NK-92 (cell line): ENCODE data around the gene IQCE.

Experiments
- DNase-seq: peaks from one replicate; lab custom pipeline; 2025; ENCODE audit not compliant: unreplicated experiment; lab: John Stamatoyannopoulos, UW

Gene IQCE

DNA sequence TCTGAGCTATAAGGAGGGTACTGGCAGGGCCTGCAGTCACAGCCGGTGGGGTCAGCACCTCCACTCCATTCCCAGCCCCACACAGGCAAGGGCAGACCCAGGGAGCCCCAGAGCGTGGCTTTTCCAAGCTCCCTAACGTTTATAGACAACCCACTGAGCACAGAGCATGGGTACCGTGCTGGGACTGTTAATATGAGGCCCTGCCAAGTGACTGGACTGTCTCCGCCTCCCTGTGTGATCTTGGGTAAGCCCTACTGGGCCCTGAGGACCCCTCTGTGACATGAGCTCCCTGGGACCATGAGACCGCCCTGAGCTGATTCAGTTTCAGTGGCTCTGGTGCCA is 85.4 kb downstream of the IQCE start:
- DNase-seq, result no peak

DNA sequence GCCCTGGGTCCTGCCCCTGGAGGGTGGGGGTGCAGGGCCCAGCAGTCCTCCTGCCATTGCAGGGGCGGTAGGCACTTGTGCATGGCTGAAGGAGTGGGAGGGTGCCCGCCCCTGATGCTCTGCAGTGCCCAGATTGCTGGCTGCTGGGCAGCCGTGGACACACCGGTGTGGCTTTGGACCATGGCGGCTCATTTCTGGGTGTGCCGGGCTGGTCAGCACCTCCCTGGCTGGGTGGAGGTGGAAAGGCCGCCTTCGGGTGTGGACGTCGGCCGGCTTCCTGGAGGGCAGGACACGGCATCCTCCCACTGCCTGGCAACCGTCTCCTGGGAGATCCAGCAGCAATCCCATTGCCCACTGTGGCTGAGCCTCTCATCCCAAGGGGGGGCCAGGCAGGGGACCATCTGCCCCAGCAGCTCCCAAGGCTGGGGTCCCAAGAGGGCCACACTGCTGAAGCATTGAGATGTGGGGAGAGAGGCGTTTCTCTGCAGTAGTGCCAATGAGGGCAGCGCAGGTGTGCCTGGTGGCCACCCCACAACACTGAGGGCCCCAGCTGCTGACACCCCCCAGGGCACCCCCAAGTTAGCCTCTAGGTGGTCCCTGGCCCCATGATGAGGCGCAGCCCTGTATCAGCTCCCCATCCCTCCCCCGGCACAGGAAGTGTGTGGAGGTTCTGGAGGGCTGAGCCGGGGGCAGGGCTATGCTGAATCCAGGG is 85.9 kb downstream of the IQCE start:
- DNase-seq, result no peak

DNA sequence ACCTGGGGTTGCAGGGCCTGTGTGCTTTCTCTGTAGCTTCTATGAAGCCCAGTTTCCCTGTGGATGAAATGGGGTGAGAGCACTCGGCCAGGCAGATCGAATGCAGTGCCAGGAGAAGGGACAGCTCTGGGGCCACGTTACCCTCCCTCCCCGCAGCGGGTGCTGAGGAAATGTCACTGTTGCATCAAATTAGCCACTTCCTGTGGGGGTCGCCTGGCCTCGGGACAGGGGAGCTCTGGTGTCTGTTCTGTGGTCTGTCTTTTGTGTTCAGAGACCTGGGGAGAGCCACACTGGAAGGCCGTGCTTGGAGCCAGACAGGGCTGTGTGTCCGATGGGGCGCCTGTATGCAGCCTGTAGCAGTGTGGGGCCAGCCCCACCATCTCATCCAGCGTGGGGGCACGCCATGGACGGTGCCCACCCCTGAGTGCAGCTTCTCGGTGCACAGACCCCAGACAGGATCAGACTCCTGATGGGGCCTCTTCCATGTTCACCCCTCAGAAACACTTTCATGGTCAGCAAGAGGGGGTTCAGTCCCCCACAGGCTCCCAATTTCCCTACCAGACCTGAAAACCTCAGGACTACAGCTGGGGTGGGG is 86.6 kb downstream of the IQCE start:
- no peak for DNase-seq

DNA sequence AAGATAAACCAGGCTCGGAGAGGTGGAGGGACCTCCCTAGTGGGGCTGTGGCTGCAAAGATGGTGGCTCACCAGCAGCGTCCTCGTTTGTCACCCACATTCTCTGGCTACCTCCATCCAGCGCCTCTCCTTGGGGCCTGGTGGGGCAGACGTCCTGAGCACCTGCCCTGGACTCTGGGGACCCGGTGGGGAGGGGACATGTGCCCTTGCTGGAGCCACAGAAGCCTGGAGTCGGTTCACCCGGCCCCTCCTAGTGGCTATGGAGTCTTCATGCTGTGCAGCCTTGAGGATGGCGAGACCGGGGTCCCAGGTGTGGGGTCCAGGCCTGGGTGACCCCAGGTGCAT is 87.5 kb downstream of the IQCE start:
- no peak for DNase-seq

DNA sequence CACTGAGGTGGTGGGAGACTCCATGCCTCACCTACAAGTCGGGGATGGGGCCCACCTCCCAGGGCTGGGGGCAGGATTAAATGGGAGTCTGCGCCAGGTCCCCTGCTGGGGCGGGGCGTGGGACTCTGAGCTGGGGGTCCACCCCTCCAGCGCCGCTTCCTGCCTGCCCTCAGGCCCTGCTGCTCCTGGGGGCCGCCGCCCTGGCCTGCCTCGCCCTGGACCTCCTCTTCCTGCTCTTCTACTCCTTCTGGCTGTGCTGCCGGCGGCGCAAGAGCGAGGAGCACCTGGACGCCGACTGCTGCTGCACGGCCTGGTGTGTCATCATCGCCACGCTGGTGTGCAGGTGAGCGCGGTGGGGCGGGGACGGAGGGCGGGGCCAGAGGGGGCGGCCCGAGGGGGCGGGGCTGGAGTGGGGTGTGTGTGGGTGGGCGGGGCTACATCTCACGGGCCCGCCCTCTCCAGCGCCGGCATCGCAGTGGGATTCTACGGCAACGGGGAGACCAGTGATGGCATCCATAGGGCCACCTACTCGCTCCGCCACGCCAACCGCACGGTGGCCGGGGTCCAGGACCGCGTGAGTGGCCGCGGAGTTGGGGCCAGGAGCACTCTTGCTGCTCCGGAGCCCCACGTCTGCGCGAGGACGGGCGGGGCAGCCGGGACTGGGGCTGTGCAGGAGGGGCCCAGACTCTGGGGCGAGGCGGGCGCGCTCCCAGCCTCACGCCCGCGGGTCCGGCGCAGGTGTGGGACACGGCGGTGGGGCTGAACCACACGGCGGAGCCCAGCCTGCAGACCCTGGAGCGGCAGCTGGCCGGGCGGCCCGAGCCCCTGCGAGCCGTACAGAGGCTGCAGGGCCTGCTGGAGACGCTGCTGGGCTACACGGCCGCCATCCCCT is 88.1 kb downstream of the IQCE start:
- no peak for DNase-seq

DNA sequence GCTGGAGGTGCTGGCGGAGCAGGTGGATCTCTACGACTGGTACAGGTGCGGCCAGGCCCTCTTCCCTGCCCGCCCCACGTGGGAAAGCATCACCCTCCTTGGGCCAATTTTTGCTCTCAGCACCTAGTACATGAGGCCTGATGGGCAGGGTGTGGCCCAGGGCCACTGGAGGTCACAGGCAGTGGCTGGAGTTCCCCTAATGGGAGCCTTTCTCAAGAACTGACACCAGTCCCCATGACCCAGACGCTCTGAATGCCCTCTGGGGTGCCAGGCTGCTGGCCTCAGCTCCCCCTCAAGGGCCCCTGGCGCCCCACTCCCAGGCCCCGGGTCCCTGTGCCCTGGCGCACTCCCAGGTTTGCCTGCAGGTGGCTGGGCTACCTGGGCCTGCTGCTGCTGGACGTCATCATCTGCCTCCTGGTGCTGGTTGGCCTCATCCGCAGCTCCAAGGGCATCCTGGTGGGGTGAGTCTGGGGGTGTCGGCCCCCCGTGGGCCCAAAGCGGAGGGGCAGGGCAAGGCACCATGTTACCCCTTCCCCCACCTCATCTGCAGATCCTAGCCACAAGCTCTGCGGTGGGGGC is 88.9 kb downstream of the IQCE start:
- no peak for DNase-seq

DNA sequence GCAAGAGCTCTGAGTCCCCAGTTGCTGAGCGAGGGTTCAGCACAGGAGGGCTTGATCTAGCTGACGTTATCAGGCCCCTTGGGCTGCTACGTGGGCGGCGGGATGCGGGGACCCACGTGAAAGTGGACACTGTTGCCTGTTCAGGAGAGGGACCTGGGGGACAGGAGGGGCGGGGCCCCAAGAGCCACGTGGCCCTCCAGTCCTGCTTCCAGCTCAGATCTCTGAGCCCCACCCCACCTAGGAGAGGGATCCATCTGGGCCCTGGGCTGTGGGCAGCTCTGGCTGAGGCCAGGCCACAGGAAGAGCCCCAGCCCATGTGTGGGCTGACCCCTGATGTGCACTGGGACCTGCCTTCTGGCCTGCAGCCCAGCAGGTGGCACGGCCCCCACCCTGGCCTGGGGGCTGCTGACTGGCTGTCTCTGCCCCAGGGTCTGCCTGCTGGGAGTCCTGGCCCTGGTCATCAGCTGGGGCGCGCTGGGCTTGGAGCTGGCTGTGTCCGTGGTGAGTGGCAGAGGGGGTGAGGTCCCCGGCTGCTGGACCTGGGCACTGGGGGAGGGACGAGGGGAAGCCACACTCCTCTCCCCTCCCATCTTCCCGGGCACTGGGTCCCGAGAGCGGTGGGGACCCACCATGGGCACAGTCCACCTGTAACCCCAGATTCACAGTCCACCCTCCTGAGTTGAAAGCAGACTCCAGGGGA is 90.5 kb downstream of the IQCE start:
- DNase-seq, result no peak

DNA sequence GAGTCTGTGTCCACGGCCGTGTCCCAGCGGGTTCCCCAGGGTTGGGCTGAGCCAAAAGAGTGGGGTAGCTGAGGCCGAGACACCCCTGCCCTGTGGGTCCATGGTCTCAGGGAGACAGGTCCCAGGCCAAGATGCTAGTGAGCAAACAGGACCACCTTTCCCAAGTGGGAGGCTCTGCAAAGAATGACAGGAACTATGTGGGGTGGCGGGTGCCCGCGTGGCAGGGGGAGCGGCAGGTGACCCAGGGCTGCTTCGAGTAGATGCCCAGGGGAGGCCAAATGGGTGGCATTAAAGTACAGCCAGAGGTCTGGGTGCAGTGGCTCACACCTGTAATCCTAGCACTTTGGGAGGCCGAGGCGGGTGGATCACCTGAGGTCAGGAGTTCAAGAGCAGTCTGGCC is 91.2 kb downstream of the IQCE start:
- DNase-seq, result no peak

DNA sequence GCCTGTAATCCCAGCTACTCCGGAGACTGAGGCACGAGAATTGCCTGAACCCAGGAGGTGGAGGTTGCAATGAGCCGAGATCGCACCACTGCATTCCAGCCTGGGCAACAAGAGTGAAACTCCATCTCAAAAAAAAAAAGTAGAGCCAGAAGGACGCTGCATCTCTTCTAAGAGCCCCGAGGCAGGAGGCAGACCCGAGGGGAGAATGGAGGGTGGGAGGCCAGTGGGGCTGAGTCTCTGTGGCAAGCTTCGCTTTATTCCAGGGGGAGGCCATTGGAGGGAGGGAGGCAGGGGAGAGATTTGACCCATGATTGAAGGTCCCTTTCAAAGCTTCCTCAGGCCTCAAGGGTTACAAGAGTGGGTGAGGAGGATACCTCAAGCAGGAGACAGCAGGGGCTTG is 91.7 kb downstream of the IQCE start:
- DNase-seq, result no peak

DNA sequence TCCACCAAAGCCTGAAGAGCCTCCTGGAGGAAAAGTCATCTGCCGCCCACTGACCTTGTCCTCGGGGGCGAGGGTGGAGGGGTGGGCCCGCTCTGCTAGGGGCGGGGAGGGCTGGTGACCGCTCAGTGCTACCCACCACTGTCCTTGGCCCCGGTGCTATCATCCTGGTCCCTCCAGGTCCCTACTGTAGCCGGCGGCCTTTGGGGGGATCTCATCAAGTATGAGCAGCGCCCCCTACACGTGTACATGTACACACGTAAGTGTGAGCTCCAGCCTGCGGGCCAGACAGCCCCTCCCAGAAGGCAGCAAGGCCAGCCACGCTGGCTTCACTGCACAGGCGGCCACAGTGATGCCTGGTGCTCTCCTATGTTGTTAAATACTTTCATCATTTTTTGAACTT is 92.6 kb downstream of the IQCE start:
- DNase-seq, result no peak

DNA sequence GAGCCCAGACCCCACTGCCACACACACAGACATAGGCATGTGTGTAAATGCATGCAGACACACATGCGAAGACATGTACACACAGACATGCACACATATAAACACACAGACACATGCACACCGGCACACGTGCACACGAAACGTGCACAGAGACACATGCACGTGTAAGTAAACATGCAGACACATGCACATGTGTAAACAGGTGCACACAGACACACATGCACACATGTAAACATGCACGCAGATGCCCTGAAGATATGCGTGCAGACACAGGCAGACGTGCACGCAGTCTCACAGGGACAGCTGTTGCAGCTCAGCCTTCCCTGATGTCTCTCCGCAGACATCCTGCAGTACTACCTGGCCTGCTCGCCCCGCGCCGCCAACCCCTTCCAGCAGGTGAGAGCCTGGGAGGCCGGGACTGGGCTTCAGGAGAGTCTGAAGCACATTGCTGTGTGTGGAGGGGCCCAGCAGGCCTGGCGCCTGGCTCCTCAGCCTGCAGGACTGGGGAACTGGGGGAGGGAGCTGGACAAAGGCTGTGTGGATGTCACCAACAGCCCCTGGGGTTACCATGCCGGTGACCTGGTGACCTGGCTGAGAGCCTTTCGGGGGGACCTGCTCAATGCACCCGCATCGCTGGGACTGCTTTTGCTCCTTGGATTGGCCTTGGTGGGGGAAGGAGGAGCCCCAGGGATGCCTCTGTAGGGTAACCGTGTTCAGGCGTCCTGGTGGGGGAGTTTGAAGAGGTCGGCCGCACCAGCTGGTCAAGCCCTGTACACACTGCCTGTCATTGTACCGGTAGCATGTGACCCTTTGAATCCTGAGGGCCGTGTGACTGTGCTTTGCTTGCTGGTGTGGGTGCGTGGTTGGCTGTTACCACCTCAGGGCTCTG is 93.3 kb downstream of the IQCE start:
- DNase-seq, result no peak

DNA sequence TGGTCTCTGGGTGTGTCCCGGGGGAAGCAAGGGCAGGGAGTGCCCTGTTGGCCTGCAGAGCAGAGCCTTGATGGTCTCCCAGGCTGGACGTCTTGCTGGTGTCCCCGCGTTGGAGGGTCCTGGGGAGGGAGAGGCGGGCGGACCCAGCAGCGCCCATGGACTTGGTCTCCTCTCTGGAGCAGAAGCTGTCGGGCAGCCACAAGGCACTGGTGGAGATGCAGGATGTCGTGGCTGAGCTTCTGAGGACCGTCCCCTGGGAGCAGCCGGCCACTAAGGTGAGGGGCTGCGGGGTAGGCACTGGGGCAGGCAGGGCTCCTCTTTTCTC is 93.9 kb downstream of the IQCE start:
- DNase-seq, result no peak

DNA sequence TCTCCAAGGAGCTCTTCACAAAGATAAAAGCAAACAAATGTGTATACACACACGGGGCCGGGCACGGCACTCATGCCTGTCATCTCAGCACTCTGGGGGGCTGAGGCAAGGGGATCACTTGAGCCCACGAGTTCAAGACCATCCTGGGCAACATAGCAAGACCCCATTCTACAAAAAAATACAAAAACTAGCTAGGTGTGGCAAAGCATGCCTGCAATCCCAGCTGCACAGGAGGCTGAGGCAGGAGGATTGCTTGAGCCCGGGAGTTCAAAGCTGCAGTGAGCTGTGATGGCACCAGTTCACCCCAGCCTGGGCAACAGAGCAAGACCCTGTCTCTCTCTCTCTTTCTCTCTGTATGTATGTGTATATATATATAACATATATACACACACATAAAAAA is 95.3 kb downstream of the IQCE start:
- no peak for DNase-seq

DNA sequence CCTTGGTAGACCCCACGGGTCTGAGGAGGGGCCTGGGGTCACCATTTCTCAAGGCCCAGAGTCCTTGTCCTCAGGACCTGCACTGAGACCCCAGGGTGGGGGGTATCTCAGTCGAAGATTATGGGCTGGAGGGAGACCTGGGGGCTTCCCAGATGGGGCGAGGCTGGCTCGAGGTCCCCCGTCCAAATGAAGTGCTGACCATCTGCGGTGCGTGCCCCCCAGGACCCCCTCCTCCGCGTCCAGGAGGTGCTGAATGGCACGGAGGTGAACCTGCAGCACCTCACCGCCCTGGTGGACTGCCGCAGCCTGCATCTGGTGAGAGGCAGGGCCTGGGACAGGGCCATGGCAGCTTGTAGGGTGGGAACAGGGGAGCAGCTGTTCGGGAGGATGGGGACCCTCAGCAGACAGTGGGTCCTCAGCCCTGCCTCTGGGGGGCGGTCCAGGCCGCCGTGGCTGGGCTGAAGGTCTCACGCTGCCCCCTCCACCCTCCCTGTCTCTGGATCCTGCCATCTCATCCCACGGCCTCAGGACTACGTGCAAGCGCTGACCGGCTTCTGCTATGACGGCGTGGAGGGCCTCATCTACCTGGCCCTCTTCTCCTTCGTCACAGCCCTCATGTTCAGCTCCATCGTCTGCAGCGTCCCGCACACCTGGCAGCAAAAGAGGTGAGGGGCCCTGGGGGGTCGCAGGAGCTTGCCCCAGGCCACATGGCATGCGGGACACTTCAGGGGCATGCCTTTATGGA is 97.3 kb downstream of the IQCE start:
- DNase-seq, result no peak

DNA sequence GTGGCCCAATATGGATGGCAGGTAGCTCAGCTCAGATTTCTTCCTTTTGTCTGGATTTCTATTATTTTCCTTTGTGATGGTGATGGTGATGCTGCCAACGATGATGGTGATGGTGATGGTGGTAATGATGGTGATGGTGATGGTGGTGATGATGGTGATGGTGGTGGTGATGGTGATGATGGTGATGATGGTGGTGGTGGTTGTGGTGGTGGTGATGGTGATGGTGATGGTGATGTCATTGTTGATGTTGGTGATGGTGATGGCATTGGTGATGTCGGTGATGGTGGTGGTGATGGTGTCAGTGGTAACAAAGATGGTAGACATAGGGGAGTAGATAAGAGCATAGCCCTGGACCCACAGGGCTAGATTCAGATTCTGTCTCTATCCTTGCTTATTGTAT is 98.4 kb downstream of the IQCE start:
- DNase-seq, result no peak

DNA sequence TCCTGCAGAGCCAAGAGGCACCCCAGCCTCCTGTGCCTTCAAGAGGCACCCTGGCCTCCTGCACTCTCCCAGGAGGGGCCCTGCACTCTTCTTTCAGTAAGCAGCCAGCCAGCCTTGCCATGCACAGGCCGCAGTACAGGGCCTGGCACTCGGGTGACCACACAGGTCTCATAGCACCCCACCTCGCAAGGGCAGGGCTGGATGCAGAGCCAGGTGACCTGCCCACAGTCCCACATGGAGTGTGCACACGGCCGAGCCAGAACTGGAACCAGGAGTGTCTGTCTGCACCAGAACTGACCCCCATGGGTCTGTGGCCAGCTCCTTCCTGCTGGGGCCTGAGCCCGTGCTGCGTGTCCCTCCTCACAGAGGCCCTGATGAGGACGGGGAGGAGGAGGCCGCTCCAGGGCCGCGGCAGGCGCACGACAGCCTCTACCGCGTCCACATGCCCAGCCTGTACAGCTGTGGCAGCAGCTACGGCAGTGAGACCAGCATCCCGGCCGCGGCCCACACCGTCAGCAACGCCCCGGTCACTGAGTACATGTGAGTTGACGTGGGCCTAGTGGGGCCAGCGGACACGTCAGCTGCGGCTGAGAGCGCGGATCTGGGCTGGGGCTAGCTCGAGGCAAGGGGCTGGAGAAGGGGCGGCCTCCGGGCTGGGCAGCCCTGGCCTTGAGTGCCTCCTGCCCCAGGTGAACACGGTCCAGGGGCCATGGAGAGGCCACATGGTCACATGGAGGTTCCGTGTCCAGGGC is 99.3 kb downstream of the IQCE start:
- no peak for DNase-seq

DNA sequence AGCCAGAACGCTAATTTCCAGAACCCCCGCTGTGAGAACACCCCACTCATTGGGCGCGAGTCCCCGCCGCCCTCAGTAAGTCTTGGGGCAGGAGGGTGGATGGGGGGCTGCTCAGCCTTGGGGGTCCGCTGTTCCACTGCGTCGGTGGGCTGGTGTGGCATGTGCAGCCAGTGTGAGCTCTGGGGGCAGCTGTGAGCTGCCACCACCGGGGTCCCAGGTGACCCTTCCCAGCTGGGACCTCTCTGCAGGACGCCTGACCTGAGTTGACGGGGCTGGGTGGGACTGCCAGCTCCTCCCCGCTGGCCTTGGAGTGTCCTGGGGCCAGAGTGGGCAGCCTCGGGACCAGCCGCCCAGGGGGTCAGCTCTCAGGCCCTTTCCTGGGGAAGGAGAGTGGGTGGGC is 100.2 kb downstream of the IQCE start:
- DNase-seq, result no peak

DNA sequence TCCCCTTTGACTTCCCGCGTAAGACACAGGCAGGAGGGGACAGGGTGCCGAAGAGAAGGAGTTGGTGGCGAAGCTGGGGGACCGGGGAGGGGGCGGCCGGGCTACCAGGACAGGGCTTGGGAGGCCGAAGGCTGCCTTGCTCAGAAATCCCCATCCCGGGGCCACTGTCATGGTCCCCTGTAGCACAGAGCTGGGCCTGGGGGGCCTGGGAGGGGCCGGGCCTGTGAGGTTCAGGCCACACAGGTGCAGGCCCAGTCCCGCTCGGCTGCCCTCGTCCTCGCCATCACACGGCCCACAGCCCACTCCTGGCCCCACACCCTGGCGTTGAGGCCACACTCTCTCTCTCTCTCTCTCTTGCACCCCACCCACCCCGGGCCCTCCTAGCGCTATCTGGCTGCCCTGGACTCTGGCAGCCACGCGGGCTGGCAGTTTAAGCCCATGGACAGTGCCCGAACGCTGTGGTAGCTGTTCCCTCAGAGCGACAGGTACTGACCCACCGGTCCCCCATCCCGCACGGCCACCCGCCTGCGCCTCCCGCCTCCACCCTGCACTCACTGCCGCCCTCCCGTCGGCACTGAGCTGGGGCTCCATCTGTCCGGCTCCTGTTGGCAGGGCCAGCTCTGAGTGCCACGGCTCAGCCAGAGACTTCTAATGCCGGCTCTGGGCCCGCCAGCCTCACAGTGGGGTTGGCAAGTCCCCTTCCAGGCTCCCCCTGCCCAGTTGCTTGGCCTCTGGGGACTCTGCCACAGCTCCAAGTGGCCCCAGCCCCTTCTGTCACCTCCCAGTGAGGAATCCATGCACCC is 101.0 kb downstream of the IQCE start:
- no peak for DNase-seq
